Retinal pigment epithelial cell (primary cell): ENCODE data around the gene PLEKHO2.

Experiments used
- DNase-seq: peaks from one replicate; pipeline ENCODE4 v3.0.0-alpha.2; 2010; ENCODE audit warnings: low read depth
- H3K4me3 ChIP-seq: 2 replicates; pipeline ENCODE4 v1.5.1; 2011; ENCODE audit warnings: mild to moderate bottlenecking, low read length, control low read depth, moderate library complexity
- TF ChIP-seq, protein P1 (sequence below): conservative IDR thresholded peaks from 2 replicates; pipeline ENCODE4 v1.5.1; 2011; ENCODE audit warnings: low read depth, low read length, control low read depth, inconsistent platforms

The PLEKHO2 gene

GRCh38 chr15:64836023-64836536 lies 5.6 kb upstream of the PLEKHO2 start:
- H3K4me3 ChIP-seq: no peak overlapping the region
- no peak for DNase-seq
- TF ChIP-seq, protein P1, sequence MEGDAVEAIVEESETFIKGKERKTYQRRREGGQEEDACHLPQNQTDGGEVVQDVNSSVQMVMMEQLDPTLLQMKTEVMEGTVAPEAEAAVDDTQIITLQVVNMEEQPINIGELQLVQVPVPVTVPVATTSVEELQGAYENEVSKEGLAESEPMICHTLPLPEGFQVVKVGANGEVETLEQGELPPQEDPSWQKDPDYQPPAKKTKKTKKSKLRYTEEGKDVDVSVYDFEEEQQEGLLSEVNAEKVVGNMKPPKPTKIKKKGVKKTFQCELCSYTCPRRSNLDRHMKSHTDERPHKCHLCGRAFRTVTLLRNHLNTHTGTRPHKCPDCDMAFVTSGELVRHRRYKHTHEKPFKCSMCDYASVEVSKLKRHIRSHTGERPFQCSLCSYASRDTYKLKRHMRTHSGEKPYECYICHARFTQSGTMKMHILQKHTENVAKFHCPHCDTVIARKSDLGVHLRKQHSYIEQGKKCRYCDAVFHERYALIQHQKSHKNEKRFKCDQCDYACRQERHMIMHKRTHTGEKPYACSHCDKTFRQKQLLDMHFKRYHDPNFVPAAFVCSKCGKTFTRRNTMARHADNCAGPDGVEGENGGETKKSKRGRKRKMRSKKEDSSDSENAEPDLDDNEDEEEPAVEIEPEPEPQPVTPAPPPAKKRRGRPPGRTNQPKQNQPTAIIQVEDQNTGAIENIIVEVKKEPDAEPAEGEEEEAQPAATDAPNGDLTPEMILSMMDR: no peak

- no peak overlapping the region for H3K4me3 ChIP-seq
- DNase-seq: no peak
- TF ChIP-seq, protein P1: no peak
Observed at GRCh38 chr15:64837502-64837901, 4.2 kb upstream of the PLEKHO2 start.

DNA sequence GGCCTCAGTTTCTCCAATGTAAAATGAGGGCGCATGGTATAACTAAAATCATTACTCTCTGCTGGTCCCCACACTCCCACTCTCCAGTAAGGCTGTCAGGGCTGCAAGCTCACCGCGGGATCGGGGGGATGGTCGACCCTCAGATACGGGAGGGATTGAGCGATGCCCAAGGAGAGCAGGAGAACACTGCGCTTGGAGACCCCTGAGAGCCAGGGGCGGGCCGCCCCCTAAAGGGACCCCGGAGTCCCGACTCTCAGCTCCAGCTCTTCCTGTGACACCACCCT lies 713 bp upstream of the PLEKHO2 start:
- peak overlapping the region; percentile 70 for H3K4me3 ChIP-seq
- TF ChIP-seq, protein P1: no peak
- DNase-seq: no peak

DNA sequence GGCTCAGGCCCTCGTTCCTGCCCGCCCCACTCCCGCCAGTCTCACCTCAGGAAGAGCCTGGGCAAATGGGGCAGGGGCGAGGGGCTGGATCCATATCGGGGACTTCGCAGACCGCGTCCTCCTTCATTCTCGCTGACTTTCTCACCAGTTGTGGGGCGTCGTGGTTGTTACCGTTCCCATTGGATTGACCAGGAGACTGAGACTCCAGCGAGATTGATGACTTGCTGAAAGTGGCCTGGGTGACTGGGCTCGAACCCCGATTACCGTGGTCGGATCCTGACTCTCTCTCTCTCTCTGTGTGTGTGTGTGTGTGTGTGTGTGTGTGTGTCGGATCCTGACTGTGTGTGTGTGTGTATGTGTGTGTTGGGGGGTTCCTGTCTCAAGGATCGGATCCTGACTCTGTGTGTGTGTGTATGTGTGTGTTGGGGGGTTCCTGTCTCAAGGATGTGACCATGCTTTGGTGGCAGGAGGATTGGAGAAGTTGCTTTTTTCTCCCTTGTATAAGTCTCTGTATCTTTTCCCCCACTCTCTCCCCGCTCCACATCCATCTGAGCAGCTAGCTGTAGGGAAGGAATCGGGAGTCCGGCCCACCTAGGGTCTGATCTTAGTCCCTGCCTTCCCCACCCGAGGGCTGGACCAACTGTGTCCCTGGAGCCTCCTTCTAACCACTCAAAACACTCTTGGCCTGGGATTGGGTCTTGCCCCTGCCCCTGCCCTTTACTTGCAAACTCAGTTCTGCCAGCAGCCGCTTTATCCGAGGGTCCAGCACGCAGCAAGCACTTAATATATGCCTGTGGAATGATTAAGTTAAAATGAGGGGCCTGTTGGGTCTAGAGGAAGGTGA lies 603 bp downstream of the PLEKHO2 start:
- DNase-seq: no peak
- TF ChIP-seq, protein P1: no peak
- H3K4me3 ChIP-seq: peak overlapping the region; percentile 82

DNA sequence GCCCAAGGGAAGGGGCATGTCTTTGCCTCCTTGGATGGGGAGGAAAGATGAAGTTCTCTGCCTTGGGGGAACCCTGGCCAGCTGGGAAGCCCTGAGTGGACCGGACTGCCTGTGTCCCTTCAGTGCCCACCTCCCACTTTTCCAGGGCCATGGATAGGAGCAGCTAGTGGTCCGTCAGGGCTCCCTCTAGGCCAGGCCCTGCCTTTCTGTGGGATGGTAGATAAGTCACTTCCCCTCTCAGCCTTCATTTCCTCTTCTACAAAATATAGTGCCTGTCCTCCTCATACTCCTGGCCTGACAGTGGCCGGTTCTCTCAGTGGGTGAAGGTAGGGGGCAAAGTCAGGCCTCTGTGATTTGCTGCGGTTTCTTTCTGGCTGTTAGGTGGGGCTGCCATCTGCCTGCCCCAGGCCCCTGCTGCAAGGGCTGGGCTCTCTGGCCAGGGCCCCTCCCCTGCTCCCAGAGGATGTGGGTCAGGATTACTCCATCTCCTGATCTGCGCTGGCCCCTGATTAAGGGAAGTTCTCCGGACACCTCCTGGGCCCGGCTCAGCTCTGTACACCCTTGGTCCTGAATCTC lies 1.4 kb downstream of the PLEKHO2 start:
- DNase-seq: no peak
- TF ChIP-seq, protein P1: no peak
- peak overlapping the region; percentile 82 for H3K4me3 ChIP-seq

GRCh38 chr15:64843991-64844390 lies 2.3 kb downstream of the PLEKHO2 start:
- TF ChIP-seq, protein P1: no peak
- no peak for DNase-seq
- peak overlapping the region; percentile 4 for H3K4me3 ChIP-seq

DNA sequence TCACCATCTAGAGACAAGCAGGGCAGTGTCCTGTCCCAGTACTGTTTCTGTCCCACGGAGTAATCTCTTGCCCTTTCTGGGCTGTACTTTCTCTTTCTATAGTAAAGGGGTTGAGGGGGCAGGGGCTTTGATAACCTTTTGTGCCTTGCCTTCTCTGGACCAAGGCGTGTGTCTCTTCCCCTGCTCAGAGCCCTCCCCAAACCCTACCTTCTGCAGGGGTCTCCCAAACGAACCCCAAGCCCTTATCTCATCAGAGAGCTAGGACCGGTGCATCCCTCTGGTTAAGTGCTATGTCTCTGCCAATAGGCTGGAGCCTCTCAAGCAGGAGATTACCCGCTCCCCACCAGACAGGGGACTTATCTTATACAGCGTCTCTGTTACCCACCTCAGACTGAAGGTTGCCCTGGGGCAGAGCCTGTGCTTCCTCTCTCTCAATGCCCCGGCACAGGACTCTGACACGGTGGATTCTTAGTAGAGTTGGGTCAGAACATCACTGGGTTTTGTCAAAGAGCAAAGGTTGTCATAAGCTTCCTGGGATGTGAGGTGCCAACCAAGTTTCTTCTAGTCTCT lies 2.9 kb downstream of the PLEKHO2 start:
- TF ChIP-seq, protein P1: no peak
- peak overlapping the region; percentile 2 for H3K4me3 ChIP-seq
- DNase-seq: no peak
